ENCODE measurements around the gene THAP10. TPM values are rescaled to one million over a fixed set of nuclear protein-coding genes. Genes with fewer than 3 reads are reported as not detected.
A peak's percentile ranks its signal among the peaks of the same experiment; 100 is the strongest.

The THAP10 gene
- total RNA-seq, 6 donors from 2014 or later: 1.6 to 4.0 (median 2.1) TPM

DNA sequence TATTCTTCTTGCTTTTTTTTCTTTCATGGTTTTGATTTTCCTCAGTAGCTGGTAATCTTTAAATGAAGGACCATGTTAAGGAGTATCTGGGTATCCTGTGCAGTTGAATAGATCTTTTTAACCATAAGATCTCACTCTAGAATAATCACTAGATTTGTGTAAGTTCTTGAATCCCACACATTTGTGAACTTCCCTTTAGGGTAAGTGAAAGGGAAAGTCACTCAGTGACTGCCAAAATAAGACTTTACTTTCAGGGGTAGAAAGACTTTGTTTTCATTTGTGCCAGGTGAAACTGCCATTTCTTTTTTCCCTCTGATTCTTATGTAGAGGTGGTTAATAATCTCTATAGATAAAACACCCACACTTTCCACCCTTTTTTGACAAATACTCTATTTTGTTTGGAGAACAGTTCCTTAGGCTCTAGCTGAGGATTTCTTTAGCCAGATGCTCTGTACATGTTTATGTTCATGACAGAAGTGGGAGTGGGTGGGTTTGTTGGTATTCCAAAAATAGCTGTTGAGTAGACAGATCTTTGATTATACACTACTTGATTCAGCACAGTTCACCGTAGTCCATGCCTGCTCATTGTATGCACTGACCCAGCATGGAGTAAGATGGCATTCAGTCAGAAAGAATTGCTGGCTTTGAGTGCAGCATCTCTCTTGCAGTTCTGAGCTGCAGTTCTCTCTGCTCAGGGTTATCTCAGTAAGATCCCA lies 28.9 kb upstream of the THAP10 start:
- ATAC-seq (ENCODE audit: low FRiP score in 2 of 2): no peak
- 26 to 78% methylated on average over 1 of the region's 1 CpG for WGBS, 2 donors

DNA sequence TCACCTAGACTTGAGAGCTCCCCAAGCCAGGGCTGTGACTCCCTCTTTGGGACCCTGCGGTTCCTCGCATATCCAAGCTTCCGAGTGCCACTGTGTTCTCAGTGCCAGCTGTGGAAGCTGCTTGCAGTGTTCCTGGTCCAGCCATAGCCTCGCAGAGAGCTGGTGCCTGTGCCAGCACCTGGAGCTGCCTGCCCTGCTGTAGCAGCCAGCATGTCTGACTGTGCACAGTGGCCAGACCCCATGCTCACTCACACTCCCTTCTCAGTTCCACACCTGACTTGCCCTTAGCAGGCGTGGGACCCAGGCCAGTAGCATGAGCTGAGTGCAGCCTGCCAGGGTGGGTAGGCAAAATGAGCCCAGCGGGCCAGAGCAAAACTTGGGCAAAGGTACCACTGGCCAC lies 25.7 kb upstream of the THAP10 start:
- TF ChIP-seq EP300 (IDR thresholded peaks at IDR 0.05): no peak
- TF ChIP-seq POLR2A (IDR thresholded peaks at IDR 0.05): no peak
- TF ChIP-seq, protein P1, sequence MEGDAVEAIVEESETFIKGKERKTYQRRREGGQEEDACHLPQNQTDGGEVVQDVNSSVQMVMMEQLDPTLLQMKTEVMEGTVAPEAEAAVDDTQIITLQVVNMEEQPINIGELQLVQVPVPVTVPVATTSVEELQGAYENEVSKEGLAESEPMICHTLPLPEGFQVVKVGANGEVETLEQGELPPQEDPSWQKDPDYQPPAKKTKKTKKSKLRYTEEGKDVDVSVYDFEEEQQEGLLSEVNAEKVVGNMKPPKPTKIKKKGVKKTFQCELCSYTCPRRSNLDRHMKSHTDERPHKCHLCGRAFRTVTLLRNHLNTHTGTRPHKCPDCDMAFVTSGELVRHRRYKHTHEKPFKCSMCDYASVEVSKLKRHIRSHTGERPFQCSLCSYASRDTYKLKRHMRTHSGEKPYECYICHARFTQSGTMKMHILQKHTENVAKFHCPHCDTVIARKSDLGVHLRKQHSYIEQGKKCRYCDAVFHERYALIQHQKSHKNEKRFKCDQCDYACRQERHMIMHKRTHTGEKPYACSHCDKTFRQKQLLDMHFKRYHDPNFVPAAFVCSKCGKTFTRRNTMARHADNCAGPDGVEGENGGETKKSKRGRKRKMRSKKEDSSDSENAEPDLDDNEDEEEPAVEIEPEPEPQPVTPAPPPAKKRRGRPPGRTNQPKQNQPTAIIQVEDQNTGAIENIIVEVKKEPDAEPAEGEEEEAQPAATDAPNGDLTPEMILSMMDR (IDR thresholded peaks at IDR 0.05): no peak
- no peak for TF ChIP-seq POLR2AphosphoS5 (IDR thresholded peaks at IDR 0.05)
- Histone ChIP-seq H3K9me3 (no peaks in the 10 kb centered on the region), H3K27ac (no peak overlapping the region), H3K27me3 (no peaks in the 10 kb centered on the region), H3K4me1 (no peaks in the 10 kb centered on the region), H3K4me3 (no peak overlapping the region), H3K36me3 (no peaks in the 10 kb centered on the region)
- no peak for DNase-seq
- WGBS, 2 donors: 92% methylated on average over 2 to 6 of the region's 6 CpGs
- no peak for ATAC-seq (ENCODE audit: low FRiP score in 2 of 2)

More for the DNA sequence above, 28.9 kb upstream of the THAP10 start:
- Histone ChIP-seq H3K9me3 (no peaks in the 10 kb centered on the region), H3K4me1 (no peaks in the 10 kb centered on the region), H3K4me3 (no peak overlapping the region), H3K27ac (no peak overlapping the region), H3K36me3 (no peaks in the 10 kb centered on the region), H3K27me3 (no peaks in the 10 kb centered on the region)
- no peak for DNase-seq
- TF ChIP-seq EP300 (IDR thresholded peaks at IDR 0.05) (no peak), POLR2A (IDR thresholded peaks at IDR 0.05) (no peak), POLR2AphosphoS5 (IDR thresholded peaks at IDR 0.05) (no peak)
- TF ChIP-seq, protein P1 (IDR thresholded peaks at IDR 0.05): no peak

DNA sequence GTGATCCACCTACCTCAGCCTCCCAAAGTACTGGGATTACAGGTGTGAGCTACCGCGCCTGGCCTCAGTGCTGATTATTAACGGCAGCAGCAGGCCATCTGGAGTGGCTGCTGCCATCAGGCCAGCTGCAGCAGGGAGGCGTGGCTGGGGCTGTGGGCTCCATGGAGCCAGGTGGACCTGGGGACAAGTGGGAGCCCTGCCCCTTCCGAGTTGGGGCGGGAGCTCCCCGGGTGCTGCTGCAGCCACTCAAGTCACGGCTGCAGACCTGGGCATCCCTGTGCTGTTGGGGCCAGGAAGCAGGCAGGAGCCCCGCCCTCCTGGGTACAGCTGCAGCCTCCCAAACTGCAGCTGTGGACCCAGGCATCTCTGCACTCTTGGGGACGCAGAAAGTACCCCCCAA lies 24.3 kb upstream of the THAP10 start:
- WGBS, 2 donors: 93 to 98% methylated on average over 3 to 8 of the region's 10 CpGs
- H3K27ac ChIP-seq: no peak overlapping the region
- peak in 1 of 2 donors; percentile 61 for DNase-seq

DNA sequence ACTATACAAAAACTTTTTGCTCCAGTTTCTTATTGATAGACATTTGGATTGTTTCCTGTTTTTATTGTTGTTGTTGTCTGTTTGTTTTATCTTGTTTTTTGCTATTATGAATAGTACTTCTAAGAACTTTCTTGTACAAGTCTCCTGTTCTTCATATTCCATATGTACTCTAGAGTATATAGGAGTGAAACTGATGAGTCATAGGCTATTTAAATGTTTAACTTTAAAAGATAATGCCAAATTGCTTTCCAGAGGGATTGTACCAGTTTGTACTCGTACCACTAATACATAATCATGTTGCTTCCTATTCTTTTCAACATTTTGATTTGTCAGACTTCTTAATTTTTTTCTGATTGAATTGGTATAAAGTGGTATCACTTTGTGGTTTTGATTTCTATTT lies 20.0 kb upstream of the THAP10 start:
- no peak for TF ChIP-seq POLR2AphosphoS5 (IDR thresholded peaks at IDR 0.05)
- TF ChIP-seq POLR2A (IDR thresholded peaks at IDR 0.05): no peak
- TF ChIP-seq, protein P1 (IDR thresholded peaks at IDR 0.05): no peak
- TF ChIP-seq EP300 (IDR thresholded peaks at IDR 0.05): no peak
- ATAC-seq (ENCODE audit: low FRiP score in 2 of 2): no peak
- WGBS, 2 donors: 75 to 89% methylated on average over 1 of the region's 1 CpG
- Histone ChIP-seq H3K4me1 (no peaks in the 10 kb centered on the region), H3K27me3 (no peaks in the 10 kb centered on the region), H3K27ac (no peak overlapping the region), H3K9me3 (peaks cover 6 to 13% (median 10%) of the 10 kb centered on the region in 4 donors), H3K4me3 (no peak overlapping the region), H3K36me3 (peaks cover 0 to 10% (median 3%) of the 10 kb centered on the region in 4 donors)
- DNase-seq: no peak

More for the DNA sequence above, 24.3 kb upstream of the THAP10 start:
- no peaks in the 10 kb centered on the region for H3K36me3 ChIP-seq
- ATAC-seq (ENCODE audit: low FRiP score in 2 of 2): no peak
- no peaks in the 10 kb centered on the region for H3K27me3 ChIP-seq
- TF ChIP-seq, protein P1 (IDR thresholded peaks at IDR 0.05): no peak
- TF ChIP-seq POLR2A (IDR thresholded peaks at IDR 0.05) (no peak), POLR2AphosphoS5 (IDR thresholded peaks at IDR 0.05) (no peak), EP300 (IDR thresholded peaks at IDR 0.05) (no peak)
- H3K4me1 ChIP-seq: no peaks in the 10 kb centered on the region
- no peaks in the 10 kb centered on the region for H3K9me3 ChIP-seq
- H3K4me3 ChIP-seq: no peak overlapping the region

DNA sequence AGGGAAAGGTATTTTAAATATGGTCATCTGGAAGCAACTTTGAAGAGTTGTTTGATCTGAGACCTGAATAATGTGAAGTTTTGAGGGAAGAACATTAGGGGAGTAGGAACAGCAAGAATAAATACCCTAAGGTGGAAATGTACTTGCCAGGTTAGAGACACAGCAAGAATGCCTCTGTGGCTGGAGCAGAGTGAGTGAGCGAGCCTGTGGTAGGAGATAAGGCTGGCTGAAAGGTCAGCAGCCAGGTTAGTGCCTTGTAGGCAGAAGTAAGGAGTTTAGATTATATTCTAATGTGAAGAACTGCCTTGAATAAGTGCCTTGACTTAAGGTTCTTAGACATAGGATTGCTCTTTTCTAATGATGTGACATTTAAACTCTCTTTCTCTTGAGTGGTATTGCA lies 18.7 kb upstream of the THAP10 start:
- H3K4me1 ChIP-seq: no peaks in the 10 kb centered on the region
- peaks cover 6 to 16% (median 10%) of the 10 kb centered on the region in 4 donors for H3K9me3 ChIP-seq
- H3K4me3 ChIP-seq: no peak overlapping the region
- DNase-seq (no peak), ATAC-seq (ENCODE audit: low FRiP score in 2 of 2) (no peak)
- WGBS, 2 donors: 95 to 100% methylated on average over 1 of the region's 1 CpG
- TF ChIP-seq POLR2AphosphoS5 (IDR thresholded peaks at IDR 0.05): no peak
- TF ChIP-seq, protein P1 (IDR thresholded peaks at IDR 0.05): no peak
- TF ChIP-seq POLR2A (IDR thresholded peaks at IDR 0.05): no peak
- TF ChIP-seq EP300 (IDR thresholded peaks at IDR 0.05): no peak
- H3K27ac ChIP-seq: no peak overlapping the region
- no peaks in the 10 kb centered on the region for H3K27me3 ChIP-seq
- H3K36me3 ChIP-seq: peaks cover 0 to 21% (median 5%) of the 10 kb centered on the region in 4 donors

Measured in upper lobe of left lung (tissue), 6 donors.